WTC11 (cell line): Measurements from ENCODE around the gene PRM2. TPM values are rescaled to one million over a fixed set of nuclear protein-coding genes. Genes with fewer than 3 reads are reported as not detected.

ENCODE experiments used
- ATAC-seq: fragments of 200-7000 bp; cut with Tn5 transposase; 2 replicates; pipeline ENCODE4 v1.10.0; 2021; ENCODE audit warnings: mild to moderate bottlenecking, moderate library complexity
- CTCF ChIA-PET: fragments of 300-600 bp; sonication (Branson Sonifier 250); formaldehyde crosslinking; loops from one replicate; lab custom pipeline; 2021; ENCODE audit warnings: antibody characterized with exemption; lab: Charles Lee
- POLR2A ChIA-PET: fragments of 350-600 bp; sonication (Branson Sonifier 250); formaldehyde crosslinking; loops from one replicate; lab custom pipeline; 2021; ENCODE audit warnings: antibody characterized with exemption; lab: Charles Lee
- DNase-seq: peaks from one replicate; pipeline ENCODE4 v3.0.0; 2021; ENCODE audit warnings: low spot score
- H3K27ac Mint-ChIP-seq: 2 replicates; pipeline ENCODE4 v1.8.0; 2021; ENCODE audit warnings: mixed read lengths
- H3K27me3 Mint-ChIP-seq: 2 replicates; pipeline ENCODE4 v1.8.0; 2021; ENCODE audit warnings: low read depth, mild to moderate bottlenecking, moderate library complexity, mixed read lengths
- H3K36me3 Mint-ChIP-seq: 2 replicates; pipeline ENCODE4 v1.8.0; 2021; ENCODE audit warnings: mixed read lengths
- H3K4me1 Mint-ChIP-seq: 2 replicates; pipeline ENCODE4 v1.8.0; 2022; ENCODE audit warnings: mixed read lengths
- H3K4me3 Mint-ChIP-seq: 2 replicates; pipeline ENCODE4 v1.8.0; 2021; ENCODE audit warnings: mild to moderate bottlenecking, moderate library complexity, mixed read lengths
- H3K9me3 Mint-ChIP-seq: 2 replicates; pipeline ENCODE4 v1.8.0; 2021; ENCODE audit warnings: mixed read lengths
- ARID4B ChIP-seq: sonication (generic); formaldehyde crosslinking; IDR thresholded peaks from 2 replicates; pipeline ENCODE4 v1.8.0; 2023; ENCODE audit warnings: missing genetic modification reagents, mild to moderate bottlenecking, borderline replicate concordance
- ELF4 ChIP-seq: sonication (generic); formaldehyde crosslinking; IDR thresholded peaks from 2 replicates; pipeline ENCODE4 v1.8.1; 2022; ENCODE audit warnings: low read depth, mild to moderate bottlenecking, moderate library complexity, missing genetic modification reagents
- FOXP1 ChIP-seq: sonication (generic); formaldehyde crosslinking; IDR thresholded peaks from 2 replicates; pipeline ENCODE4 v1.8.0; 2022; ENCODE audit warnings: missing genetic modification reagents, mild to moderate bottlenecking, moderate library complexity, borderline replicate concordance
- GABPB1 ChIP-seq: sonication (generic); formaldehyde crosslinking; IDR thresholded peaks from 2 replicates; pipeline ENCODE4 v1.8.1; 2023; ENCODE audit warnings: mild to moderate bottlenecking, missing genetic modification reagents
- GTF2I ChIP-seq: fragments of 250-450 bp; sonication (Bioruptor Pico); conservative IDR thresholded peaks from 2 replicates; pipeline ENCODE4 v1.4.0; 2021; ENCODE audit warnings: mild to moderate bottlenecking
- NFYB ChIP-seq: sonication (generic); formaldehyde crosslinking; conservative IDR thresholded peaks from 2 replicates; pipeline ENCODE4 v1.8.0; 2022; ENCODE audit warnings: low read depth, missing genetic modification reagents
- PREB ChIP-seq: sonication (generic); formaldehyde crosslinking; IDR thresholded peaks from 2 replicates; pipeline ENCODE4 v1.8.1; 2022; ENCODE audit warnings: mild to moderate bottlenecking, missing genetic modification reagents, moderate library complexity, borderline replicate concordance
- PRRX2 ChIP-seq: fragments of 250-450 bp; sonication (Bioruptor Pico); IDR thresholded peaks from 2 replicates; pipeline ENCODE4 v1.8.0; 2021; ENCODE audit warnings: mild to moderate bottlenecking
- SMAD3 ChIP-seq: sonication (generic); formaldehyde crosslinking; IDR thresholded peaks from 2 replicates; pipeline ENCODE4 v1.8.0; 2022; ENCODE audit warnings: missing genetic modification reagents, mild to moderate bottlenecking, borderline replicate concordance
- SMAD4 ChIP-seq: sonication (generic); formaldehyde crosslinking; IDR thresholded peaks from 2 replicates; pipeline ENCODE4 v1.8.0; 2022; ENCODE audit warnings: mild to moderate bottlenecking, missing genetic modification reagents
- TEAD1 ChIP-seq: sonication (generic); formaldehyde crosslinking; IDR thresholded peaks from 2 replicates; pipeline ENCODE4 v1.8.0; 2022; ENCODE audit warnings: mild to moderate bottlenecking, missing genetic modification reagents
- USF2 ChIP-seq: sonication (generic); formaldehyde crosslinking; IDR thresholded peaks from 2 replicates; pipeline ENCODE4 v1.8.1; 2023; ENCODE audit warnings: mild to moderate bottlenecking, missing genetic modification reagents, moderate library complexity
- ZBTB43 ChIP-seq: sonication (generic); formaldehyde crosslinking; IDR thresholded peaks from 2 replicates; pipeline ENCODE4 v1.8.1; 2023; ENCODE audit warnings: mild to moderate bottlenecking, missing genetic modification reagents
- ZNF121 ChIP-seq: sonication (generic); formaldehyde crosslinking; IDR thresholded peaks from 2 replicates; pipeline ENCODE4 v1.8.0; 2023; ENCODE audit warnings: missing genetic modification reagents
- ZNF416 ChIP-seq: fragments of 250-450 bp; sonication (Bioruptor Pico); IDR thresholded peaks from 2 replicates; pipeline ENCODE4 v1.9.0; 2021; ENCODE audit warnings: mild to moderate bottlenecking, inconsistent platforms
- ZSCAN18 ChIP-seq: fragments of 250-450 bp; sonication (Bioruptor Pico); IDR thresholded peaks from 2 replicates; pipeline ENCODE4 v2.1.2; 2022; ENCODE audit warnings: mild to moderate bottlenecking, moderate library complexity
- total RNA-seq: library from RNA; stranded (reverse); gene quantifications from 3 replicates; pipeline ENCODE4 v1.2.3, GENCODE V29; 2021

Gene PRM2
- total RNA-seq, 1 experiment from 2014 or later = not detected

GRCh38 chr16:11259655-11260595 is 16.4 kb downstream of the PRM2 start:
- POLR2A ChIA-PET = interaction anchor here (0.6 to 1.1 kb wide), 3 partner anchors 48 to 301 kb away, joined by 3 read pairs; no protein-coding TSS in a partner anchor
- Mint-ChIP-seq H3K4me1 (peaks cover 21% of the 10 kb centered on the region), H3K36me3 (no peaks in the 10 kb centered on the region), H3K27ac (0 out of 2 replicates have a peak overlapping the region, but pooled peaks have one; percentile 39), H3K9me3 (no peaks in the 10 kb centered on the region), H3K4me3 (no peak overlapping the region), H3K27me3 (no peaks in the 10 kb centered on the region; the same call in 1 of the 2 replicates)
- no peak for TF ChIP-seq SMAD4 (CRISPR knock-in tag)
- TF ChIP-seq GABPB1 (CRISPR knock-in tag) = peak; percentile 4; the same call in 1 of the 2 replicates
- TF ChIP-seq GTF2I (CRISPR knock-in tag) = no peak
- TF ChIP-seq ZBTB43 (CRISPR knock-in tag) = no peak
- TF ChIP-seq ARID4B (CRISPR knock-in tag) = no peak
- no peak for TF ChIP-seq PRRX2 (CRISPR knock-in tag)
- TF ChIP-seq SMAD3 (CRISPR knock-in tag) = no peak
- TF ChIP-seq PREB (CRISPR knock-in tag) = no peak
- no peak for TF ChIP-seq USF2 (CRISPR knock-in tag)
- ATAC-seq = no peak
- CTCF ChIA-PET = interaction anchor here (0.8 to 3.3 kb wide), 7 partner anchors 13 to 295 kb away, joined by 3 to 13 read pairs (median 4); no protein-coding TSS in a partner anchor
- DNase-seq = no peak

- no peaks in the 10 kb centered on the region for H3K9me3 Mint-ChIP-seq
- H3K36me3 Mint-ChIP-seq = peaks cover 6% of the 10 kb centered on the region
- TF ChIP-seq FOXP1 (CRISPR knock-in tag) = no peak
- TF ChIP-seq ZSCAN18 (CRISPR knock-in tag) = no peak
- TF ChIP-seq TEAD1 = no peak
- TF ChIP-seq ZNF121 (CRISPR knock-in tag) = peak; percentile 89; the same call in 1 of the 2 replicates
- no peak for TF ChIP-seq ZNF416 (CRISPR knock-in tag)
- TF ChIP-seq NFYB (CRISPR knock-in tag) = no peak
- TF ChIP-seq ELF4 = no peak
- DNase-seq (no peak), ATAC-seq (no peak)
- no peaks in the 10 kb centered on the region; the same call in 1 of the 2 replicates for H3K27me3 Mint-ChIP-seq
- ChIA-PET POLR2A (interaction anchor here (0.6 kb wide), 1 partner anchor 57 kb away, joined by 4 read pairs; no protein-coding TSS in a partner anchor), CTCF (interaction anchor here (0.7 to 5.1 kb wide), 7 partner anchors 10 to 294 kb away, joined by 3 to 104 read pairs (median 4); partner anchors contain the start of gene TNP2)
- no peak overlapping the region for H3K4me3 Mint-ChIP-seq
- H3K27ac Mint-ChIP-seq = peak overlapping the region; percentile 25; the same call in 1 of the 2 replicates
- H3K4me1 Mint-ChIP-seq = peaks cover 24% of the 10 kb centered on the region
These were observed 17.5 kb downstream of the PRM2 start for GRCh38 chr16:11258553-11259492.
